HepG2 (cell line): Measurements from ENCODE around the gene ZNF226. TPM values are rescaled to one million over a fixed set of nuclear protein-coding genes. Genes with fewer than 3 reads are reported as not detected.

ENCODE experiments used
- ERF ChIP-seq: IDR thresholded peaks from 2 replicates; pipeline ENCODE4 v1.6.1; 2018; ENCODE audit warnings: missing biosample characterization, missing genetic modification reagents
- HOXA7 ChIP-seq: sonication (generic); formaldehyde crosslinking; IDR thresholded peaks from 2 replicates; pipeline ENCODE4 v1.8.1; 2022; ENCODE audit warnings: mild to moderate bottlenecking, missing genetic modification reagents, moderate library complexity
- KAT8 ChIP-seq: IDR thresholded peaks from 2 replicates; pipeline ENCODE4 v1.6.1; 2016; ENCODE audit warnings: missing genetic modification reagents, missing compliant biosample characterization
- KLF16 ChIP-seq, 2 experiments: sonication (generic) in 1 of 2; formaldehyde crosslinking in 1 of 2; IDR thresholded peaks; 2 replicates each; pipeline versions ENCODE4 v1.6.1 to v1.8.0; 2016 to 2023; ENCODE audit warnings: missing genetic modification reagents in 2 of 2, missing compliant biosample characterization in 1 of 2
- MIER3 ChIP-seq: IDR thresholded peaks from 2 replicates; pipeline ENCODE4 v1.6.1; 2016; ENCODE audit warnings: missing compliant biosample characterization, borderline replicate concordance
- MLLT10 ChIP-seq: sonication (generic); formaldehyde crosslinking; IDR thresholded peaks from 2 replicates; pipeline ENCODE4 v1.4.0; 2020; ENCODE audit warnings: missing genetic modification reagents
- REL ChIP-seq: sonication (generic); formaldehyde crosslinking; conservative IDR thresholded peaks from 2 replicates; pipeline ENCODE4 v1.8.0; 2022; ENCODE audit warnings: mild to moderate bottlenecking, missing genetic modification reagents, moderate library complexity
- RXRA ChIP-seq: sonication (generic); formaldehyde crosslinking; IDR thresholded peaks from 2 replicates; pipeline ENCODE4 v1.5.1; 2020; ENCODE audit warnings: missing genetic modification reagents
- SP140L ChIP-seq: sonication (generic); formaldehyde crosslinking; IDR thresholded peaks from 2 replicates; pipeline ENCODE4 v1.4.0; 2020; ENCODE audit warnings: missing genetic modification reagents, borderline replicate concordance
- SPEN ChIP-seq: sonication (generic); formaldehyde crosslinking; IDR thresholded peaks from 2 replicates; pipeline ENCODE4 v1.5.1; 2020; ENCODE audit warnings: low read depth, mild to moderate bottlenecking, missing genetic modification reagents
- SRSF9 ChIP-seq: fragments of 200-400 bp; formaldehyde crosslinking; IDR thresholded peaks from 2 replicates; pipeline ENCODE4 v1.6.1; 2018; ENCODE audit warnings: borderline replicate concordance, mild to moderate bottlenecking, low read depth, low read length; ENCODE audit not compliant: insufficient read depth, poor library complexity, severe bottlenecking
- ZFP90 ChIP-seq: sonication (generic); formaldehyde crosslinking; IDR thresholded peaks from 2 replicates; pipeline ENCODE4 v1.8.0; 2022; ENCODE audit warnings: missing genetic modification reagents, mild to moderate bottlenecking, inconsistent platforms, borderline replicate concordance
- ZNF460 ChIP-seq: sonication (generic); formaldehyde crosslinking; IDR thresholded peaks from 2 replicates; pipeline ENCODE4 v1.5.1; 2020; ENCODE audit warnings: missing genetic modification reagents, mild to moderate bottlenecking, borderline replicate concordance
- ZNF629 ChIP-seq: sonication (generic); formaldehyde crosslinking; conservative IDR thresholded peaks from 2 replicates; pipeline ENCODE4 v1.5.0; 2020; ENCODE audit warnings: missing genetic modification reagents
- ZNF724P ChIP-seq: sonication (generic); formaldehyde crosslinking; IDR thresholded peaks from 2 replicates; pipeline ENCODE4 v1.8.0; 2022; ENCODE audit warnings: missing genetic modification reagents, borderline replicate concordance
- polyA plus RNA-seq, 8 experiments: library from polyadenylated mRNA; depleted of rRNA in 3 of 8; stranded (reverse) in 7 of 8; unstranded in 1 of 8; fragments of >200 nt; fragmentation: Illumina TruSeq in 4 of 8; extraction: Trizol in 4 of 8; gene quantifications; 2 replicates each; pipeline versions ENCODE4 v1.2.1 to v1.2.3, GENCODE V29; 2011 to 2016; ENCODE audit warnings: low read depth in 4 of 8, missing spikeins in 1 of 8, mixed read lengths in 1 of 8; ENCODE audit not compliant: insufficient read depth in 1 of 8
- total RNA-seq, 5 experiments: library from RNA; depleted of rRNA; stranded (reverse); fragments of >200 nt; fragmentation: Illumina TruSeq; extraction: Trizol; gene quantifications; 2 replicates each; pipeline ENCODE4 v1.2.3, GENCODE V29; 2016; ENCODE audit warnings: low read depth in 1 of 5
- TF ChIP-seq, protein P1 (sequence below), 2 experiments: fragments of 450-650 bp in 1 of 2; sonication (generic) in 1 of 2; formaldehyde crosslinking in 1 of 2; IDR thresholded peaks; 2 replicates each; pipeline versions ENCODE4 v1.6.1 to v1.8.0; 2016 to 2022; ENCODE audit warnings: antibody characterized with exemption in 1 of 2, mild to moderate bottlenecking in 1 of 2, missing genetic modification reagents in 1 of 2
- TF ChIP-seq, protein P2 (sequence below): sonication (generic); formaldehyde crosslinking; IDR thresholded peaks from 2 replicates; pipeline ENCODE4 v1.5.0; 2020; ENCODE audit warnings: missing genetic modification reagents

ZNF226 gene
- total and polyA plus RNA-seq, 2 of the 13 experiments (the other 11 are each of a cell fraction or from before 2014, with no cell fraction given), result 8.3 to 16.0 TPM

DNA sequence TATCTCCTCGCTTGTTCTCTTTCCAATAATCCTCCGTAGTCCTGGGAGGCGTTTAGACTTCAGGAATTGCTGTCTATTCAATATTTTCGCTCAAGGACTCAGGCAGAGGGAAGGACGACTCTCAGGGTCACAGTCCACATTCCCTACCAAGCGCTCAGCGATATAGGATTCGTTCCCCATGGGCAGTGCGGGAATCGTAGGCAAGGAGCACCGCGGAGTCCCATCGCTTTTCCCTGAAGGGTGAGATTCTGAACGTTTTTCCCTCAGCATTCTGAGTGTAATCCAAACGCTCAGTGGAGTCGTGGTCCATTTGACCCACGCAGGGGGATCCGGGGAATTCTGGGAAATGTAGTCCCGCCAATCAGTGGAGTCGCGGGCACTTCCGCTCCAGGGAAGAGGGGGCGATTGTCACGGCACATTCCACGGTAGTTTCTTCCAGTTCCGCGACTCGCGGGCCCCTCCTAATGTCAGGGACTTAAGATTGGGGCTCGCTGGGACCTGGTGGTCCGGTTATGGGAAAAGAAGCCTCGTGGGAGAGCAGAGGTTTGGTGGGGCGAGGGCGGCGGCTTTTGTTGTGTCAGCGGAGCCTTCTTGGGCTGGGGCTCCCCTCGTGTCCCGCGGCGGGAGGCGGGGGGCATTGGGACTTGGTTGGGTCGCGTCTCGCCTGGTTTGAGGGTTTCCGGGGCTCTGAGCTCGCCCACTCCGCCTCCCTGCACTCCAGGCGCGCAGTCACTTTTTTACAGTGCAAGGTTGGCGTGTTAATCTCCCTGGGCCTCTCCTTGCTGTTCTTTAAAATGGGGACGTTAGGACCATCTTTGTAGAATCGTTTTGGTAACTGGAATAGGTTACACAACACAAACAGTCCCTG is 23.5 kb upstream of the ZNF226 start, which contains the start of gene ZNF234 (continued):
- TF ChIP-seq RXRA (CRISPR knock-in tag), result 0 out of 2 replicates have a peak, but pooled peaks have one; percentile 7
- TF ChIP-seq HOXA7 (CRISPR knock-in tag), result no peak
- no peak for TF ChIP-seq ZNF460 (CRISPR knock-in tag)
- no peak for TF ChIP-seq MIER3 (CRISPR knock-in tag)
- TF ChIP-seq ZFP90 (CRISPR knock-in tag), result no peak
- no peak for TF ChIP-seq SP140L (CRISPR knock-in tag)
- TF ChIP-seq ZNF629 (CRISPR knock-in tag), result peak; percentile 99
- no peak for TF ChIP-seq MLLT10
- no peak for TF ChIP-seq SRSF9
- TF ChIP-seq, protein P1, sequence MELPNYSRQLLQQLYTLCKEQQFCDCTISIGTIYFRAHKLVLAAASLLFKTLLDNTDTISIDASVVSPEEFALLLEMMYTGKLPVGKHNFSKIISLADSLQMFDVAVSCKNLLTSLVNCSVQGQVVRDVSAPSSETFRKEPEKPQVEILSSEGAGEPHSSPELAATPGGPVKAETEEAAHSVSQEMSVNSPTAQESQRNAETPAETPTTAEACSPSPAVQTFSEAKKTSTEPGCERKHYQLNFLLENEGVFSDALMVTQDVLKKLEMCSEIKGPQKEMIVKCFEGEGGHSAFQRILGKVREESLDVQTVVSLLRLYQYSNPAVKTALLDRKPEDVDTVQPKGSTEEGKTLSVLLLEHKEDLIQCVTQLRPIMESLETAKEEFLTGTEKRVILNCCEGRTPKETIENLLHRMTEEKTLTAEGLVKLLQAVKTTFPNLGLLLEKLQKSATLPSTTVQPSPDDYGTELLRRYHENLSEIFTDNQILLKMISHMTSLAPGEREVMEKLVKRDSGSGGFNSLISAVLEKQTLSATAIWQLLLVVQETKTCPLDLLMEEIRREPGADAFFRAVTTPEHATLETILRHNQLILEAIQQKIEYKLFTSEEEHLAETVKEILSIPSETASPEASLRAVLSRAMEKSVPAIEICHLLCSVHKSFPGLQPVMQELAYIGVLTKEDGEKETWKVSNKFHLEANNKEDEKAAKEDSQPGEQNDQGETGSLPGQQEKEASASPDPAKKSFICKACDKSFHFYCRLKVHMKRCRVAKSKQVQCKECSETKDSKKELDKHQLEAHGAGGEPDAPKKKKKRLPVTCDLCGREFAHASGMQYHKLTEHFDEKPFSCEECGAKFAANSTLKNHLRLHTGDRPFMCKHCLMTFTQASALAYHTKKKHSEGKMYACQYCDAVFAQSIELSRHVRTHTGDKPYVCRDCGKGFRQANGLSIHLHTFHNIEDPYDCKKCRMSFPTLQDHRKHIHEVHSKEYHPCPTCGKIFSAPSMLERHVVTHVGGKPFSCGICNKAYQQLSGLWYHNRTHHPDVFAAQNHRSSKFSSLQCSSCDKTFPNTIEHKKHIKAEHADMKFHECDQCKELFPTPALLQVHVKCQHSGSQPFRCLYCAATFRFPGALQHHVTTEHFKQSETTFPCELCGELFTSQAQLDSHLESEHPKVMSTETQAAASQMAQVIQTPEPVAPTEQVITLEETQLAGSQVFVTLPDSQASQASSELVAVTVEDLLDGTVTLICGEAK (IDR thresholded peaks at IDR 0.05), result no peak
- TF ChIP-seq, protein P1 (CRISPR knock-in tag; IDR thresholded peaks at IDR 0.05), result 0 out of 2 replicates have a peak, but pooled peaks have one; percentile 8
- TF ChIP-seq KAT8, result peak; percentile 80
- peak; percentile 28; the same call in 1 of the 2 replicates for TF ChIP-seq ERF
- TF ChIP-seq SPEN (CRISPR knock-in tag), result peak; percentile 74; the same call in 1 of the 2 replicates
- TF ChIP-seq KLF16 (CRISPR knock-in tag; IDR thresholded peaks at IDR 0.05), result peak in 1 of 2 experiments; percentile 73; a peak in 2 of 4 replicates
- no peak for TF ChIP-seq ZNF724P
- no peak for TF ChIP-seq REL (CRISPR knock-in tag)
- TF ChIP-seq, protein P2, sequence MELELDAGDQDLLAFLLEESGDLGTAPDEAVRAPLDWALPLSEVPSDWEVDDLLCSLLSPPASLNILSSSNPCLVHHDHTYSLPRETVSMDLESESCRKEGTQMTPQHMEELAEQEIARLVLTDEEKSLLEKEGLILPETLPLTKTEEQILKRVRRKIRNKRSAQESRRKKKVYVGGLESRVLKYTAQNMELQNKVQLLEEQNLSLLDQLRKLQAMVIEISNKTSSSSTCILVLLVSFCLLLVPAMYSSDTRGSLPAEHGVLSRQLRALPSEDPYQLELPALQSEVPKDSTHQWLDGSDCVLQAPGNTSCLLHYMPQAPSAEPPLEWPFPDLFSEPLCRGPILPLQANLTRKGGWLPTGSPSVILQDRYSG (CRISPR knock-in tag), result no peak
